DLD1 (cell line): ENCODE data around the gene IL17RE.
"Not testable (repeated sequence)": the region's sequence is repeated elsewhere in the genome, so short reads cannot be mapped to it uniquely, and the experiment has no call there.

Source experiments
- in situ Hi-C: cut with HindIII; loops from 2 replicates; pipeline ENCODE4 v1.10.0; 2017; ENCODE audit warnings: low sequenced_read_pairs

IL17RE gene

GRCh38 chr3:9879830-9880549, 22.7 kb upstream of the IL17RE start, which contains the start of gene CIDEC:
TSS of gene CIDEC (minus strand) at chr3:9880253. CDS start at chr3:9878486, 1,767 bp downstream.
- in situ Hi-C loops, result no loop called here

- in situ Hi-C loops, result no loop called here
These were observed 21.2 kb upstream of the IL17RE start for GRCh38 chr3:9881441-9881840.

- in situ Hi-C loops, result no loop called here
These were observed 18.7 kb upstream of the IL17RE start for GRCh38 chr3:9883706-9884554.

- in situ Hi-C loops, result no loop called here
These were observed 18.0 kb upstream of the IL17RE start for GRCh38 chr3:9884555-9885165.

- in situ Hi-C loops, result no loop called here
These were observed 16.3 kb upstream of the IL17RE start for GRCh38 chr3:9886328-9886727.

- in situ Hi-C loops, result no loop called here
These were observed 15.2 kb upstream of the IL17RE start for GRCh38 chr3:9887480-9887879.

GRCh38 chr3:9888540-9888939, 14.1 kb upstream of the IL17RE start:
- in situ Hi-C loops, result no loop called here

- in situ Hi-C loops, result no loop called here
These were observed 13.2 kb upstream of the IL17RE start for GRCh38 chr3:9889405-9889804.

GRCh38 chr3:9890249-9891071, 12.2 kb upstream of the IL17RE start, which contains the start of gene JAGN1:
TSS of gene JAGN1 (plus strand) at chr3:9890610. CDS start at chr3:9890723, 113 bp downstream.
- in situ Hi-C loops, result no loop called here

- in situ Hi-C loops, result no loop called here
These were observed 11.5 kb upstream of the IL17RE start for GRCh38 chr3:9891072-9891622.

GRCh38 chr3:9893739-9894138, 8.9 kb upstream of the IL17RE start:
- in situ Hi-C loops, result no loop called here

GRCh38 chr3:9895715-9896114, 6.9 kb upstream of the IL17RE start:
- in situ Hi-C loops, result not testable (repeated sequence)

- in situ Hi-C loops, result not testable (repeated sequence)
These were observed 5.8 kb upstream of the IL17RE start for GRCh38 chr3:9896755-9897407.

- in situ Hi-C loops, result no loop called here
These were observed 5.0 kb upstream of the IL17RE start for GRCh38 chr3:9897408-9898372.

- in situ Hi-C loops, result no loop called here
These were observed 4.0 kb upstream of the IL17RE start for GRCh38 chr3:9898467-9899241.

- in situ Hi-C loops, result no loop called here
These were observed 3.3 kb upstream of the IL17RE start for GRCh38 chr3:9899289-9899791.

- in situ Hi-C loops, result not testable (repeated sequence)
These were observed 1.7 kb upstream of the IL17RE start for GRCh38 chr3:9900965-9901415.

- in situ Hi-C loops, result no loop called here
These were observed 681 bp upstream of the IL17RE start for GRCh38 chr3:9901967-9902366.
